Hematopoietic multipotent progenitor cell treated with erythropoietin and hydrocortisone succinate and interleukin-3 and kit ligand, for 4 days (in vitro differentiated cells): ENCODE results near the gene GABRG2.

Experiments used
- DNase-seq: peaks from one replicate; pipeline ENCODE4 v3.0.0-alpha.2; 2015

The GABRG2 gene

DNA sequence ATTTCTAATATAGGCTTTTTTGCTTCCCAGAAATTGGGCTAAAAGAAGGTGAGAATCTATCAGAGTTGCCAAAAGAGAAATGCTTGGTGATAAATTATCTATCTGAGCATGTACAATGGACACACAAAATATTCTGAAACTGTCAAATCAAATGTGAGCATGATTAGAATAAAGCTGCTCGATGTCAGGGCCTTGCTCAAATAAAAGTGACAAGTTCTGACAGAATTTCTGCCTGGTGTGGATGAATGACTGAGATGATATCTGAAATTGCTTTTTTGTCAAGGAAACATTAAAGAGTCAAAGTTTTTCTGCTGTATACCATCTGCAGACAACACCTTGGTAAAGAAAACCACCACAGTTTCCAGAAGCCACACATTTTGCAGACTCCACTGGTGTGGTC, 128.8 kb downstream of the GABRG2 start:
- DNase-seq, result no peak

DNA sequence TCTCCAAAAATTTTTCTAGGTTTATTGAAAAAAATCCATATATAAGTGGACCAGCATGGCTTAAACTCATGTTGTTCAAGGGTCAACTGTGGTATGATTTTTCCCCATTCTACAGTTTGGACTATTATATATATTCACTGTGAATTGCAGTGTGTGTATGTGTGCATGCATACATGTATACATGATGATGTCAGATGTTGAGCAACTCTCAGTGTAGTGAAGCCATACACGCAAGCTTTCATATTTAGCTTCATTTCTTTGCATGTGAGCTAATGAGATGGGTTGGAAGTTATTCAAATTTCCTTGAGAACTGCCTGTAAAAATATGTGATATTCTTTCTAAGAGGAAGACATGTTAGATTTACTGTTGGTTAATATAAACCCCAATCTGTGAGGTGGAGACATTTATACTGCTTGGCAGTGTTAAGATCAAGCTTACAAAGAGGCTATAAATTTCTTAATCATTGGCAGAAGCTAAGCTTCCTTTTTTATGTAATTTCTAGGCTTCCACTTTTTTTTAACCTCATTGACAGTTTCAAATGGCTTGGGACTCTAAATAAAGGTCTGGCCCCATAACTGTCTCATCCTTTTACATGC, 134.8 kb downstream of the GABRG2 start:
- peak; percentile 1 for DNase-seq
